ENCODE measurements around the gene HMX1. TPM values are rescaled to one million over a fixed set of nuclear protein-coding genes. Genes with fewer than 3 reads are reported as not detected.
A peak's percentile ranks its signal among the peaks of the same experiment; 100 is the strongest.

Gene HMX1
- total and polyA plus RNA-seq, 2 experiments from 2014 or later, result 0.69 TPM; not detected in 1

DNA sequence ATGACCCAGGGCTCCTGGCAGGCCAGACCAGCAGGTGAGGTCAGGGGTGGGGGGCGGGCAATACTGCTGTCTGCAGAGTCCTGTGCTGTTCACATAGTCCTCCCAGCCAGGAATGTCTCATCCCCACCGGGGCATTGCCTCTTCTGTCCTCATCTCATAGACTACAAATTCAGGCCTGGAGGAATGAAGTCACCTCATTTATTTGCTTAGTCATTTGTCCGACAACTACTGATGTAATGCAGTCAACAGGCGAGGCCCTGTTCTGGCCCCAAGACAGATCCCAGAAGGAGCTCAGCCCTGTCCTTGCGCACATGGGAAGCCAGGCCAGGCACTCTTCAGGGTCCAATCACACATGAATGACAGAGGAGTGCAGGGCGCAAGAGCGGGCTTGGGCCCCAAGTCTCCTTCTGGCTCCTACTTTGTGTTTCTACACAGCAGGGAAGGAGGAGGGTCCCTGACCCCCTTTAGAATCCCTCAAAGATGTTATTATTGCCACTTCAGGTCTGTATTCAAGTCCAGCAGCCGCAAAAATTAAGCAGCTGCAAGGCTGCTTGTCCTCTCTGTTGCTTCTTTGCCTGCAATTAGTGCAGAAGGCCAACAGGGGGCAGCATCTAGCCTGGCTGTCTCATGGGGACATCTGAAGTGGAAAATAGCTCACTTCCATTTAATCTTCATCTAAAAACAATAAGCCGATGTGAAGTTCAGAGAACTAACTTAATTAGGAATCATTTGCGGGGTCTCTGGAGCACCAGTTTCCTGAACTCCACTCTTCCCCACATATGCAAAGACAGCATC is 15.2 kb upstream of the HMX1 start:
- peaks cover 15% of the 10 kb centered on the region; the same call in 2 of the 3 replicates for H3K9me3 Mint-ChIP-seq
- Histone ChIP-seq H4K20me1 (replicated peaks; ENCODE audit: insufficient read depth) (no peaks in the 10 kb centered on the region; the same call in 1 of the 2 replicates), H2AFZ (no peak overlapping the region), H3F3A (replicated peaks; ENCODE audit: low read depth) (no peaks in the 10 kb centered on the region), H3K79me2 (replicated peaks; ENCODE audit: insufficient read depth) (no peaks in the 10 kb centered on the region), H3K4me1 (ENCODE audit: insufficient read depth) (peaks cover 6% of the 10 kb centered on the region; the same call in 1 of the 2 replicates), H3K27me3 (ENCODE audit: insufficient read depth) (peaks cover 90% of the 10 kb centered on the region), H3K9me2 (ENCODE audit: insufficient read depth) (no peaks in the 10 kb centered on the region), H3K36me3 (ENCODE audit: insufficient read depth) (no peaks in the 10 kb centered on the region), H3K27ac (ENCODE audit: low read depth) (no peak overlapping the region), H3K4me3 (no peak overlapping the region), H3K4me2 (no peak overlapping the region)
- no peak overlapping the region for H3K27ac Mint-ChIP-seq
- H3K27me3 Mint-ChIP-seq (ENCODE audit: insufficient read depth, low read depth, poor library complexity), result peaks cover 88% of the 10 kb centered on the region
- DNase-seq (ENCODE audit: low spot score) (no peak), ATAC-seq (no peak)
- peaks cover 5% of the 10 kb centered on the region; the same call in 2 of the 3 replicates for H3K36me3 Mint-ChIP-seq (ENCODE audit: low read depth)
- H3K4me1 Mint-ChIP-seq, result peaks cover 20% of the 10 kb centered on the region
- TF ChIP-seq, protein P1, sequence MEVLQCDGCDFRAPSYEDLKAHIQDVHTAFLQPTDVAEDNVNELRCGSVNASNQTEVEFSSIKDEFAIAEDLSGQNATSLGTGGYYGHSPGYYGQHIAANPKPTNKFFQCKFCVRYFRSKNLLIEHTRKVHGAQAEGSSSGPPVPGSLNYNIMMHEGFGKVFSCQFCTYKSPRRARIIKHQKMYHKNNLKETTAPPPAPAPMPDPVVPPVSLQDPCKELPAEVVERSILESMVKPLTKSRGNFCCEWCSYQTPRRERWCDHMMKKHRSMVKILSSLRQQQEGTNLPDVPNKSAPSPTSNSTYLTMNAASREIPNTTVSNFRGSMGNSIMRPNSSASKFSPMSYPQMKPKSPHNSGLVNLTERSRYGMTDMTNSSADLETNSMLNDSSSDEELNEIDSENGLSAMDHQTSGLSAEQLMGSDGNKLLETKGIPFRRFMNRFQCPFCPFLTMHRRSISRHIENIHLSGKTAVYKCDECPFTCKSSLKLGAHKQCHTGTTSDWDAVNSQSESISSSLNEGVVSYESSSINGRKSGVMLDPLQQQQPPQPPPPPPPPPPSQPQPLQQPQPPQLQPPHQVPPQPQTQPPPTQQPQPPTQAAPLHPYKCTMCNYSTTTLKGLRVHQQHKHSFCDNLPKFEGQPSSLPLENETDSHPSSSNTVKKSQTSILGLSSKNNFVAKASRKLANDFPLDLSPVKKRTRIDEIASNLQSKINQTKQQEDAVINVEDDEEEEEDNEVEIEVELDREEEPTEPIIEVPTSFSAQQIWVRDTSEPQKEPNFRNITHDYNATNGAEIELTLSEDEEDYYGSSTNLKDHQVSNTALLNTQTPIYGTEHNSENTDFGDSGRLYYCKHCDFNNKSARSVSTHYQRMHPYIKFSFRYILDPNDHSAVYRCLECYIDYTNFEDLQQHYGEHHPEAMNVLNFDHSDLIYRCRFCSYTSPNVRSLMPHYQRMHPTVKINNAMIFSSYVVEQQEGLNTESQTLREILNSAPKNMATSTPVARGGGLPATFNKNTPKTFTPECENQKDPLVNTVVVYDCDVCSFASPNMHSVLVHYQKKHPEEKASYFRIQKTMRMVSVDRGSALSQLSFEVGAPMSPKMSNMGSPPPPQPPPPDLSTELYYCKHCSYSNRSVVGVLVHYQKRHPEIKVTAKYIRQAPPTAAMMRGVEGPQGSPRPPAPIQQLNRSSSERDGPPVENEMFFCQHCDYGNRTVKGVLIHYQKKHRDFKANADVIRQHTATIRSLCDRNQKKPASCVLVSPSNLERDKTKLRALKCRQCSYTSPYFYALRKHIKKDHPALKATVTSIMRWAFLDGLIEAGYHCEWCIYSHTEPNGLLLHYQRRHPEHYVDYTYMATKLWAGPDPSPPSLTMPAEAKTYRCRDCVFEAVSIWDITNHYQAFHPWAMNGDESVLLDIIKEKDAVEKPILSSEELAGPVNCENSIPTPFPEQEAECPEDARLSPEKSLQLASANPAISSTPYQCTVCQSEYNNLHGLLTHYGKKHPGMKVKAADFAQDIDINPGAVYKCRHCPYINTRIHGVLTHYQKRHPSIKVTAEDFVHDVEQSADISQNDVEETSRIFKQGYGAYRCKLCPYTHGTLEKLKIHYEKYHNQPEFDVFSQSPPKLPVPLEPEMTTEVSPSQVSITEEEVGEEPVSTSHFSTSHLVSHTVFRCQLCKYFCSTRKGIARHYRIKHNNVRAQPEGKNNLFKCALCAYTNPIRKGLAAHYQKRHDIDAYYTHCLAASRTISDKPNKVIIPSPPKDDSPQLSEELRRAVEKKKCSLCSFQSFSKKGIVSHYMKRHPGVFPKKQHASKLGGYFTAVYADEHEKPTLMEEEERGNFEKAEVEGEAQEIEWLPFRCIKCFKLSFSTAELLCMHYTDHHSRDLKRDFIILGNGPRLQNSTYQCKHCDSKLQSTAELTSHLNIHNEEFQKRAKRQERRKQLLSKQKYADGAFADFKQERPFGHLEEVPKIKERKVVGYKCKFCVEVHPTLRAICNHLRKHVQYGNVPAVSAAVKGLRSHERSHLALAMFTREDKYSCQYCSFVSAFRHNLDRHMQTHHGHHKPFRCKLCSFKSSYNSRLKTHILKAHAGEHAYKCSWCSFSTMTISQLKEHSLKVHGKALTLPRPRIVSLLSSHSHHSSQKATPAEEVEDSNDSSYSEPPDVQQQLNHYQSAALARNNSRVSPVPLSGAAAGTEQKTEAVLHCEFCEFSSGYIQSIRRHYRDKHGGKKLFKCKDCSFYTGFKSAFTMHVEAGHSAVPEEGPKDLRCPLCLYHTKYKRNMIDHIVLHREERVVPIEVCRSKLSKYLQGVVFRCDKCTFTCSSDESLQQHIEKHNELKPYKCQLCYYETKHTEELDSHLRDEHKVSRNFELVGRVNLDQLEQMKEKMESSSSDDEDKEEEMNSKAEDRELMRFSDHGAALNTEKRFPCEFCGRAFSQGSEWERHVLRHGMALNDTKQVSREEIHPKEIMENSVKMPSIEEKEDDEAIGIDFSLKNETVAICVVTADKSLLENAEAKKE (CRISPR knock-in tag; IDR thresholded peaks at IDR 0.05), result no peak
- TF ChIP-seq NANOG (IDR thresholded peaks at IDR 0.05; ENCODE audit: borderline replicate concordance) (no peak), STAT1 (IDR thresholded peaks at IDR 0.05; ENCODE audit: unreplicated experiment) (no peak), CTCF (conservative IDR thresholded peaks at IDR 0.05; ENCODE audit: low read depth in 2 of 2) (peak; percentile 68 to 90), EZH2phosphoT487 (IDR thresholded peaks at IDR 0.05; ENCODE audit: unreplicated experiment) (no peak)
- TF ChIP-seq, protein P2, sequence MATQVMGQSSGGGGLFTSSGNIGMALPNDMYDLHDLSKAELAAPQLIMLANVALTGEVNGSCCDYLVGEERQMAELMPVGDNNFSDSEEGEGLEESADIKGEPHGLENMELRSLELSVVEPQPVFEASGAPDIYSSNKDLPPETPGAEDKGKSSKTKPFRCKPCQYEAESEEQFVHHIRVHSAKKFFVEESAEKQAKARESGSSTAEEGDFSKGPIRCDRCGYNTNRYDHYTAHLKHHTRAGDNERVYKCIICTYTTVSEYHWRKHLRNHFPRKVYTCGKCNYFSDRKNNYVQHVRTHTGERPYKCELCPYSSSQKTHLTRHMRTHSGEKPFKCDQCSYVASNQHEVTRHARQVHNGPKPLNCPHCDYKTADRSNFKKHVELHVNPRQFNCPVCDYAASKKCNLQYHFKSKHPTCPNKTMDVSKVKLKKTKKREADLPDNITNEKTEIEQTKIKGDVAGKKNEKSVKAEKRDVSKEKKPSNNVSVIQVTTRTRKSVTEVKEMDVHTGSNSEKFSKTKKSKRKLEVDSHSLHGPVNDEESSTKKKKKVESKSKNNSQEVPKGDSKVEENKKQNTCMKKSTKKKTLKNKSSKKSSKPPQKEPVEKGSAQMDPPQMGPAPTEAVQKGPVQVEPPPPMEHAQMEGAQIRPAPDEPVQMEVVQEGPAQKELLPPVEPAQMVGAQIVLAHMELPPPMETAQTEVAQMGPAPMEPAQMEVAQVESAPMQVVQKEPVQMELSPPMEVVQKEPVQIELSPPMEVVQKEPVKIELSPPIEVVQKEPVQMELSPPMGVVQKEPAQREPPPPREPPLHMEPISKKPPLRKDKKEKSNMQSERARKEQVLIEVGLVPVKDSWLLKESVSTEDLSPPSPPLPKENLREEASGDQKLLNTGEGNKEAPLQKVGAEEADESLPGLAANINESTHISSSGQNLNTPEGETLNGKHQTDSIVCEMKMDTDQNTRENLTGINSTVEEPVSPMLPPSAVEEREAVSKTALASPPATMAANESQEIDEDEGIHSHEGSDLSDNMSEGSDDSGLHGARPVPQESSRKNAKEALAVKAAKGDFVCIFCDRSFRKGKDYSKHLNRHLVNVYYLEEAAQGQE (IDR thresholded peaks at IDR 0.05; ENCODE audit: unreplicated experiment), result no peak
- no peak overlapping the region for H3K4me3 Mint-ChIP-seq
